Naive thymus-derived CD4-positive, alpha-beta T cell (primary cell): ENCODE results near the gene FBXO7. TPM values are rescaled to one million over a fixed set of nuclear protein-coding genes. Genes with fewer than 3 reads are reported as not detected.

Experiments used
- ATAC-seq: fragments of 150-1000 bp; cut with Tn5 transposase; 2 replicates; pipeline ENCODE4 v1.10.0; 2021; ENCODE audit warnings: mild to moderate bottlenecking, moderate library complexity
- CTCF ChIA-PET: fragments of 350-600 bp; sonication (Branson Sonifier 250); formaldehyde crosslinking; loops from one replicate; lab custom pipeline; 2021; ENCODE audit warnings: antibody characterized with exemption; lab: Charles Lee
- POLR2A ChIA-PET: fragments of 350-600 bp; sonication (Branson Sonifier 250); formaldehyde crosslinking; loops from one replicate; lab custom pipeline; 2021; ENCODE audit warnings: antibody characterized with exemption, inconsistent platforms; lab: Charles Lee
- DNase-seq, 9 donors: peaks; one replicate each; pipeline versions ENCODE4 v3.0.0 to v3.0.0-alpha.2; 2020 to 2022; ENCODE audit warnings: mixed read lengths in 1 of 9
- H3K27ac ChIP-seq: one replicate; pipeline ENCODE4 v1.7.0; 2013; ENCODE audit warnings: mild to moderate bottlenecking, low read depth, low read length, moderate library complexity
- H3K27me3 ChIP-seq, 2 donors: one replicate each; pipeline ENCODE4 v1.7.0; 2013; ENCODE audit warnings: low read length in 2 of 2, mild to moderate bottlenecking in 2 of 2, moderate library complexity in 2 of 2; ENCODE audit not compliant: control insufficient read depth in 2 of 2, insufficient read depth in 2 of 2
- H3K36me3 ChIP-seq, 3 experiments: 1 replicate in 2 of 3; 2 replicates in 1 of 3; pipeline ENCODE4 v1.7.0; 2013; ENCODE audit warnings: low read length in 3 of 3, mild to moderate bottlenecking in 3 of 3, moderate library complexity in 1 of 3; ENCODE audit not compliant: insufficient read depth in 3 of 3, control insufficient read depth in 2 of 3
- H3K4me1 ChIP-seq, 2 donors: one replicate each; pipeline ENCODE4 v1.7.0; 2013; ENCODE audit warnings: low read length in 2 of 2, mild to moderate bottlenecking in 2 of 2, moderate library complexity in 1 of 2; ENCODE audit not compliant: control insufficient read depth in 2 of 2, insufficient read depth in 2 of 2
- H3K4me3 ChIP-seq: 2 replicates; pipeline ENCODE4 v1.7.0; 2013; ENCODE audit warnings: mild to moderate bottlenecking, low read length
- H3K9me3 ChIP-seq, 3 experiments: 1 replicate in 2 of 3; 2 replicates in 1 of 3; pipeline ENCODE4 v1.7.0; 2013; ENCODE audit warnings: low read length in 3 of 3; ENCODE audit not compliant: control insufficient read depth in 2 of 3
- H3K27ac Mint-ChIP-seq, 9 donors: one replicate each; pipeline ENCODE4 v1.8.0; 2020 to 2022; ENCODE audit warnings: mixed read lengths in 9 of 9, mild to moderate bottlenecking in 8 of 9, moderate library complexity in 5 of 9, inconsistent platforms in 2 of 9
- H3K27me3 Mint-ChIP-seq, 5 donors: one replicate each; pipeline ENCODE4 v1.8.0; 2021 to 2022; ENCODE audit warnings: mixed read lengths in 5 of 5, mild to moderate bottlenecking in 1 of 5
- H3K36me3 Mint-ChIP-seq, 5 donors: one replicate each; pipeline ENCODE4 v1.8.0; 2020 to 2022; ENCODE audit warnings: mixed read lengths in 5 of 5, mild to moderate bottlenecking in 3 of 5, inconsistent platforms in 1 of 5
- H3K4me1 Mint-ChIP-seq, 7 donors: one replicate each; pipeline ENCODE4 v1.8.0; 2020 to 2022; ENCODE audit warnings: mixed read lengths in 7 of 7, mild to moderate bottlenecking in 3 of 7, inconsistent platforms in 1 of 7
- H3K4me3 Mint-ChIP-seq, 10 donors: one replicate each; pipeline ENCODE4 v1.8.0; 2020 to 2022; ENCODE audit warnings: mild to moderate bottlenecking in 10 of 10, mixed read lengths in 10 of 10, moderate library complexity in 6 of 10, inconsistent platforms in 2 of 10
- H3K9me3 Mint-ChIP-seq, 11 donors: one replicate each; pipeline ENCODE4 v1.8.0; 2020 to 2022; ENCODE audit warnings: mixed read lengths in 11 of 11, mild to moderate bottlenecking in 4 of 11, inconsistent platforms in 1 of 11, moderate library complexity in 1 of 11
- intact Hi-C, 2 donors: fragments of 100-400 bp; cut with micrococcal nuclease; formaldehyde crosslinking; loops; one replicate each; pipeline ENCODE4 v1.15.1; 2023
- polyA plus RNA-seq, 2 donors: library from polyadenylated mRNA; unstranded; fragments of 300-500 nt; fragmentation: Illumina TruSeq; gene quantifications; one replicate each; pipeline ENCODE4 v1.2.3, GENCODE V29; 2021
- total RNA-seq, 6 experiments: library from RNA in 5 of 6; stranded (reverse) in 5 of 6; gene quantifications; 1 replicate in 5 of 6; 2 replicates in 1 of 6; pipeline ENCODE4 v1.2.3 and lab custom pipeline; 2021 to 2026

FBXO7 gene
- total and polyA plus RNA-seq, 7 experiments from 2014 or later: 86.4 to 160 (median 108) TPM

DNA sequence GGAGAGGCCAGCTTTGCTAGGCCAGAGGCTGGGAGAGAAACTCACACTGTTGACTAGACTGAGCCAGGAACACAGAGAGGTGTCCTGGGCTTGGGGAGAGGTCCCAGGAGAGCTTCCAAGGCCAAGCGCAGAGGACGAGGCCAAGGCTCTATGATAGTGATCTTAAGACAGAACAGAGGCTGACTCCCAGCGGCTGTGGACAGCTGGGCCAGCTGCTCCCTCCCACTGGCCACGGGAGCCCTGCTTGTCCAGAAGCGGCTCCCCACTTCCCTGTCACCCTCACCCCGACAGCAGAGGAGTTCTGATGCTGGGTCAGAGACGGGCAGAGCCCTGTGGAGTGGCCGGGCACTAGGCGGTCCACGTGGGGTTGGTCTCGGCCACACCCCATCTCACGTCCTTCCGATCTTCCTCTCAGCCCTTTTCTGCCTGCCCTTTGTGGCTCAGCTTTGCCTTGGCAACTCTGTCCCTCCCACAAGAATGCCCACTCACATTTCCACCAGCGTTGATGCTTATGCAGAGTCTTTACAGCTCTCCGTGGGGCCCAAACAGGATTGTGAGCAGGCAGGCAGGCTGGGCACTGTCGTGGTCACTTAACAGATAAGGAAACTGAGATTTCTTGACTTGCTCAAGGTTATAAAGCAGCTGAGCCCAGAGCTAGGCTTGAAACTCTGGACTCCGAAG, 68.2 kb downstream of the FBXO7 start:
- H3K27ac ChIP-seq: no peak overlapping the region
- ChIA-PET POLR2A (no interaction called here), CTCF (no interaction called here)
- H3K36me3 Mint-ChIP-seq: no peaks in the 10 kb centered on the region
- no peaks in the 10 kb centered on the region for H3K27me3 ChIP-seq
- H3K9me3 ChIP-seq: no peaks in the 10 kb centered on the region
- no peak overlapping the region for H3K4me3 Mint-ChIP-seq
- no peaks in the 10 kb centered on the region for H3K36me3 ChIP-seq
- intact Hi-C loops: no loop called here
- H3K27me3 Mint-ChIP-seq: peaks cover 6 to 27% (median 19%) of the 10 kb centered on the region in 5 donors
- H3K4me1 Mint-ChIP-seq: peaks cover 0 to 5% (median 0%) of the 10 kb centered on the region in 7 donors
- ATAC-seq (no peak), DNase-seq (no peak)
- no peak overlapping the region for H3K4me3 ChIP-seq
- H3K27ac Mint-ChIP-seq: no peak overlapping the region
- peaks cover 0 to 5% (median 0%) of the 10 kb centered on the region in 11 donors for H3K9me3 Mint-ChIP-seq
- no peaks in the 10 kb centered on the region for H3K4me1 ChIP-seq

- no peaks in the 10 kb centered on the region for H3K4me1 ChIP-seq
- intact Hi-C loops: no loop called here
- no peak for DNase-seq
- Mint-ChIP-seq H3K36me3 (no peaks in the 10 kb centered on the region), H3K27me3 (peaks cover 0 to 30% (median 17%) of the 10 kb centered on the region in 5 donors), H3K4me3 (no peak overlapping the region), H3K27ac (no peak overlapping the region), H3K9me3 (peaks cover 0 to 2% (median 0%) of the 10 kb centered on the region in 11 donors), H3K4me1 (peaks cover 0 to 3% (median 0%) of the 10 kb centered on the region in 7 donors)
- H3K27ac ChIP-seq: no peak overlapping the region
- no peaks in the 10 kb centered on the region for H3K36me3 ChIP-seq
- no peak overlapping the region for H3K4me3 ChIP-seq
- no peak for ATAC-seq
- H3K9me3 ChIP-seq: no peaks in the 10 kb centered on the region
- no peaks in the 10 kb centered on the region for H3K27me3 ChIP-seq
- ChIA-PET POLR2A (no interaction called here), CTCF (no interaction called here)
Observed at GRCh38 chr22:32544953-32545558, 70.4 kb downstream of the FBXO7 start.

DNA sequence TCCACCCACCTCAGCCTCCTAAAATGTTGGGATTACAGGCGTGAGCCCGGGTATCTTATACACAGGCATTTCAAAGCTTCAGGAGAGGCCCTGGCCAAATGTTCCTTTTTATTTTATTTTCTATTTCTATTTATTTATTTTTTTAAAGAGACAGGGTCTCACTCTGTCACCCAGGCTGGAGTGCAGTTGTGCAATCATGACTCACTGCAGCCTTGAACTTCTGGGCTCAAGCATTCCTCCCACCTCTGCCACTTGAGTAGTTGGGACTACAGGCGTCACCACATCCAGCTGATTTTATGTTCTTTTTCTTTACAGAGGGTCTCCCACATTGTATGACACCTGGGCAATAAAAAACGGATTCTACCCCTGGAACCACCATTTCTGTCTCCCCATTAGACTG, 71.2 kb downstream of the FBXO7 start:
- Mint-ChIP-seq H3K9me3 (peaks cover 0 to 2% (median 0%) of the 10 kb centered on the region in 11 donors), H3K4me3 (no peak overlapping the region), H3K36me3 (no peaks in the 10 kb centered on the region), H3K27me3 (peaks cover 0 to 30% (median 17%) of the 10 kb centered on the region in 5 donors), H3K4me1 (peaks cover 0 to 3% (median 0%) of the 10 kb centered on the region in 7 donors), H3K27ac (no peak overlapping the region)
- POLR2A ChIA-PET: no interaction called here
- Histone ChIP-seq H3K4me1 (no peaks in the 10 kb centered on the region), H3K9me3 (no peaks in the 10 kb centered on the region), H3K36me3 (no peaks in the 10 kb centered on the region), H3K4me3 (no peak overlapping the region), H3K27ac (no peak overlapping the region), H3K27me3 (no peaks in the 10 kb centered on the region)
- intact Hi-C loops: no loop called here
- DNase-seq (no peak), ATAC-seq (no peak)
- CTCF ChIA-PET: no interaction called here

DNA sequence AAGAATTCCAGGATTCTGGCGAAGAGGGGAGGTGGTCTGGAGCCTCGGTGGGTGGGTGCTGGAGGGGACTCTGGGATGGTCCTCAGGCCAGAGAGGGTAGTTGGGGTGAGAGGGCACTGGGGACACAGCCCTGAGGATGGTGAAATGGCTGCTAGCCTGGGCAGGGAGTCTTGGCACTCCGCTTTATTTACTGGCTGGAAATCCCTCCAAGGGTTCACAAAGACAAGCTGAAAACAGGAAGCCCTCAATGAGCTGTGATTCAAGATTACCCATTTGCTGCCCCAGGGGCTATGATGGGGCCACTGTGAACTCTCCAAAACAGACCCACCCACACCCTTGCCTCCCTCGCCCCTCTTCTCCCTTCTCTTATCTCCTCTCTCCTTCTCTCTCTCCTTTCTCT, 71.9 kb downstream of the FBXO7 start:
- peaks cover 0 to 3% (median 0%) of the 10 kb centered on the region in 7 donors for H3K4me1 Mint-ChIP-seq
- intact Hi-C loops: no loop called here
- Histone ChIP-seq H3K36me3 (no peaks in the 10 kb centered on the region), H3K4me3 (no peak overlapping the region), H3K4me1 (no peaks in the 10 kb centered on the region), H3K27me3 (no peaks in the 10 kb centered on the region), H3K27ac (no peak overlapping the region), H3K9me3 (no peaks in the 10 kb centered on the region)
- H3K36me3 Mint-ChIP-seq: no peaks in the 10 kb centered on the region
- peaks cover 0 to 2% (median 0%) of the 10 kb centered on the region in 11 donors for H3K9me3 Mint-ChIP-seq
- no peak overlapping the region for H3K4me3 Mint-ChIP-seq
- ATAC-seq (no peak), DNase-seq (no peak)
- CTCF ChIA-PET: no interaction called here
- H3K27me3 Mint-ChIP-seq: peaks cover 0 to 30% (median 17%) of the 10 kb centered on the region in 5 donors
- no peak overlapping the region for H3K27ac Mint-ChIP-seq
- POLR2A ChIA-PET: no interaction called here

DNA sequence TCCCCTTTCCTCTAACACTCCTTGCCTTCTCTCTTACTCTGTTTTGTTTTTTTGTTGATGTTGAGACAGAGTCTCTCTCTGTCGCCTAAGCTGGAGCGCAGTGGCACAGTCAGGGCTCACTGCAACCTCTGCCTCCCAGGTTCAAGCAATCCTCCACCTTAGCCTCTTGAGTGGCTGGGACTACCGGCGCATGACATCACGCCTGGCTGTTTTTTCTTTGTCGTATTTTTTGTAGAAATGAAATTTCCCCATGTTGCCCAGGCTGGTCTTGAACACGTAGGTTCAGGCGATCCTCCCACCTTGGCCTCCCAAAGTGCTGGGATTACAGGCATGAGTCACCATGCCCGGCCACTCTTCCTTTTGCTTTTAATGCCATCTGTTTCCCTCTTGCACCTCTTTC, 72.3 kb downstream of the FBXO7 start:
- no peak for DNase-seq
- Mint-ChIP-seq H3K4me3 (no peak overlapping the region), H3K27ac (no peak overlapping the region), H3K27me3 (peaks cover 0 to 30% (median 17%) of the 10 kb centered on the region in 5 donors), H3K9me3 (peaks cover 0 to 2% (median 0%) of the 10 kb centered on the region in 11 donors), H3K36me3 (no peaks in the 10 kb centered on the region), H3K4me1 (peaks cover 0 to 3% (median 0%) of the 10 kb centered on the region in 7 donors)
- CTCF ChIA-PET: no interaction called here
- Histone ChIP-seq H3K4me3 (no peak overlapping the region), H3K9me3 (no peaks in the 10 kb centered on the region), H3K36me3 (no peaks in the 10 kb centered on the region), H3K27ac (no peak overlapping the region), H3K27me3 (no peaks in the 10 kb centered on the region), H3K4me1 (no peaks in the 10 kb centered on the region)
- intact Hi-C loops: no loop called here
- POLR2A ChIA-PET: no interaction called here
- no peak for ATAC-seq

- no peak overlapping the region for H3K27ac ChIP-seq
- no peak for DNase-seq
- ChIA-PET CTCF (no interaction called here), POLR2A (no interaction called here)
- no peaks in the 10 kb centered on the region for H3K4me1 ChIP-seq
- no peak overlapping the region for H3K4me3 ChIP-seq
- Mint-ChIP-seq H3K9me3 (peaks cover 0 to 2% (median 0%) of the 10 kb centered on the region in 11 donors), H3K27ac (no peak overlapping the region), H3K4me1 (peaks cover 0 to 3% (median 0%) of the 10 kb centered on the region in 7 donors), H3K36me3 (no peaks in the 10 kb centered on the region), H3K27me3 (peaks cover 0 to 30% (median 17%) of the 10 kb centered on the region in 5 donors), H3K4me3 (no peak overlapping the region)
- intact Hi-C loops: no loop called here
- H3K36me3 ChIP-seq: no peaks in the 10 kb centered on the region
- no peaks in the 10 kb centered on the region for H3K9me3 ChIP-seq
- H3K27me3 ChIP-seq: no peaks in the 10 kb centered on the region
- ATAC-seq: no peak
Observed at GRCh38 chr22:32548039-32548438, 73.4 kb downstream of the FBXO7 start.
